H1 (cell line): ENCODE measurements around the gene BICRAL. TPM values are rescaled to one million over a fixed set of nuclear protein-coding genes. Genes with fewer than 3 reads are reported as not detected.

Source experiments
- ATF2 ChIP-seq: IDR thresholded peaks from 2 replicates; pipeline ENCODE4 v1.6.1; 2012; ENCODE audit warnings: low read length, inconsistent platforms
- CEBPB ChIP-seq: IDR thresholded peaks from 2 replicates; pipeline ENCODE4 v1.6.1; 2012; ENCODE audit warnings: low read depth, low read length
- CTBP2 ChIP-seq: IDR thresholded peaks from 2 replicates; pipeline ENCODE4 v1.7.0; 2011; ENCODE audit warnings: borderline replicate concordance, mild to moderate bottlenecking, moderate library complexity, mixed read lengths, low read length; ENCODE audit not compliant: insufficient read depth, insufficient read length
- EGR1 ChIP-seq: IDR thresholded peaks from 2 replicates; pipeline ENCODE4 v1.6.1; 2011; ENCODE audit warnings: low read depth, low read length, borderline replicate concordance
- EP300 ChIP-seq, 2 experiments: IDR thresholded peaks; 1 replicate in 1 of 2; 2 replicates in 1 of 2; pipeline ENCODE4 v1.6.1; 2011 to 2012; ENCODE audit warnings: low read depth in 2 of 2, low read length in 2 of 2, mild to moderate bottlenecking in 2 of 2, borderline replicate concordance in 1 of 2, inconsistent platforms in 1 of 2, moderate library complexity in 1 of 2
- HDAC6 ChIP-seq: IDR thresholded peaks from one replicate; pipeline ENCODE4 v1.7.1; 2012; ENCODE audit warnings: low read depth, mild to moderate bottlenecking, inconsistent platforms, low read length, moderate library complexity
- NANOG ChIP-seq: IDR thresholded peaks from 2 replicates; pipeline ENCODE4 v1.6.1; 2011; ENCODE audit warnings: low read length, low read depth, mild to moderate bottlenecking, inconsistent platforms; ENCODE audit not compliant: insufficient read depth, poor library complexity, severe bottlenecking
- POLR2A ChIP-seq, 2 experiments: IDR thresholded peaks; 1 replicate in 1 of 2; 2 replicates in 1 of 2; pipeline ENCODE4 v1.6.1; 2011; ENCODE audit warnings: low read depth in 2 of 2, low read length in 2 of 2, mild to moderate bottlenecking in 2 of 2; ENCODE audit errors: control extremely low read depth in 1 of 2
- SP2 ChIP-seq: IDR thresholded peaks from 2 replicates; pipeline ENCODE4 v1.6.1; 2012; ENCODE audit warnings: mild to moderate bottlenecking, low read length, inconsistent platforms
- YY1 ChIP-seq: IDR thresholded peaks from 2 replicates; pipeline ENCODE4 v1.6.1; 2011; ENCODE audit warnings: low read depth, mild to moderate bottlenecking, low read length
- polyA plus RNA-seq, 7 experiments: library from polyadenylated mRNA; depleted of rRNA in 3 of 7; stranded (reverse) in 5 of 7; unstranded in 2 of 7; fragments of >200 nt in 5 of 7; fragments of 200-250 nt in 2 of 7; gene quantifications; 1 replicate in 5 of 7; 2 replicates in 1 of 7; 4 replicates in 1 of 7; pipeline versions ENCODE4 v1.2.1 to v1.2.3, GENCODE V29; 2011 to 2013; ENCODE audit warnings: missing spikeins in 2 of 7, mixed read lengths in 2 of 7
- total RNA-seq: library from RNA; stranded (reverse); fragmentation: NEBNext Ultra II Directional; extraction: Animal tissue kit (Norgen Biotek cat#: 25700); gene quantifications from 2 replicates; pipeline ENCODE4 v1.2.1, GENCODE V29; 2021

The BICRAL gene
- total and polyA plus RNA-seq, 2 of the 8 experiments (the other 6 are each of a cell fraction or from before 2014, with no cell fraction given), result 9.4 to 12.2 TPM

- TF ChIP-seq ATF2 (no peak), SP2 (no peak), POLR2A (IDR thresholded peaks at IDR 0.05; ENCODE audit: control extremely low read depth in 1 of 2, low read depth in 2 of 2, low read length in 2 of 2) (no peak), HDAC6 (no peak), EP300 (IDR thresholded peaks at IDR 0.05; ENCODE audit: borderline replicate concordance in 1 of 2, low read depth in 2 of 2, low read length in 2 of 2) (no peak), NANOG (no peak), YY1 (no peak), CEBPB (no peak), EGR1 (no peak), CTBP2 (no peak)
Measured at GRCh38 chr6:42891199-42891722, 109.4 kb downstream of the BICRAL start (continued).
